Heart left ventricle (tissue), 16 donors: ENCODE results near the gene TSLP. TPM values are rescaled to one million over a fixed set of nuclear protein-coding genes. Genes with fewer than 3 reads are reported as not detected.

Experiments
- ATAC-seq, 4 donors: fragments of 200-7000 bp; cut with Tn5 transposase; one replicate each; pipeline ENCODE4 v1.9.1; 2020 to 2022; ENCODE audit warnings: moderate library complexity in 4 of 4, mild to moderate bottlenecking in 3 of 4, moderate number of reproducible peaks in 1 of 4
- DNase-seq, 5 donors: peaks; one replicate each; pipeline ENCODE4 v3.0.0-alpha.2; 2020
- H3K27ac ChIP-seq, 12 donors: fragments of 200-600 bp; sonication (generic) in 4 of 12; one replicate each; pipeline versions ENCODE4 v1.5.0 to v1.8.0; 2016 to 2022; ENCODE audit warnings: mild to moderate bottlenecking in 2 of 12
- H3K27me3 ChIP-seq, 9 donors: fragments of 200-600 bp; sonication (generic) in 2 of 9; one replicate each; pipeline versions ENCODE4 v1.5.1 to v1.8.0; 2016 to 2022; ENCODE audit warnings: mild to moderate bottlenecking in 3 of 9
- H3K36me3 ChIP-seq, 9 donors: fragments of 200-600 bp; sonication (generic) in 2 of 9; one replicate each; pipeline versions ENCODE4 v1.5.0 to v1.8.0; 2018 to 2022; ENCODE audit warnings: mild to moderate bottlenecking in 2 of 9
- H3K4me1 ChIP-seq, 12 donors: fragments of 200-600 bp; sonication (generic) in 4 of 12; one replicate each; pipeline versions ENCODE4 v1.5.0 to v1.8.0; 2016 to 2022; ENCODE audit warnings: mild to moderate bottlenecking in 3 of 12
- H3K4me3 ChIP-seq, 12 donors: fragments of 200-600 bp; sonication (generic) in 4 of 12; one replicate each; pipeline versions ENCODE4 v1.5.0 to v1.8.0; 2017 to 2022; ENCODE audit warnings: mild to moderate bottlenecking in 9 of 12, moderate library complexity in 4 of 12
- H3K9me3 ChIP-seq, 12 donors: fragments of 200-600 bp; sonication (generic) in 4 of 12; one replicate each; pipeline versions ENCODE4 v1.5.0 to v1.8.0; 2016 to 2022; ENCODE audit warnings: mild to moderate bottlenecking in 1 of 12
- POLR2A ChIP-seq, 2 donors: fragments of 450-650 bp; IDR thresholded peaks; one replicate each; pipeline ENCODE4 v1.6.1; 2017; ENCODE audit warnings: antibody characterized with exemption in 2 of 2, mild to moderate bottlenecking in 2 of 2, moderate library complexity in 2 of 2
- WGBS, 4 donors: extraction: QIAGEN DNeasy Blood & Tissue Kit in 2 of 4; methylation state at CpG; one replicate each; pipeline versions ENCODE4 v1.1.5 to v1.1.7; 2013 to 2018; 5-methylcytosine and 5-hydroxymethylcytosine counted together
- intact Hi-C, 10 donors: fragments of 100-400 bp; cut with DNase I; formaldehyde crosslinking; loops; one replicate each; pipeline versions ENCODE4 v1.11.1 to v1.14.2; 2022
- polyA plus RNA-seq, 2 donors: library from polyadenylated mRNA; stranded (reverse); fragments of 200-250 nt; gene quantifications; one replicate each; pipeline ENCODE4 v1.2.3, GENCODE V29; 2013
- total RNA-seq, 9 donors: library from RNA; depleted of rRNA in 2 of 9; stranded (reverse); fragments of >200 nt in 2 of 9; fragmentation: NEBNext Ultra II Directional in 3 of 9; extraction: Animal tissue kit (Norgen Biotek cat#: 25700) in 3 of 9; gene quantifications; one replicate each; pipeline versions ENCODE4 v1.1.0 to v1.2.4, GENCODE V29; 2016 to 2023
- TF ChIP-seq, protein P1 (sequence below), 12 donors: fragments of 200-600 bp; sonication (generic) in 4 of 12; IDR thresholded peaks; one replicate each; pipeline versions ENCODE4 v1.5.0 to v1.8.0; 2018 to 2022; ENCODE audit warnings: antibody characterized with exemption in 12 of 12, mild to moderate bottlenecking in 5 of 12
- donor health status: ischemic (EF 13 %, LVEDD 7.1; RV severe dilation, severe dysfunction).
- donor health status: healthy with polysubstance abuse.
- donor health status: DM: no; HTN: yes; CAD: no.
- donor health status: DM: no; HTN: no; CAD: no.
- donor health status: ischemic (EF 25% LVEDD 6.9; RV normal size, moderate dysfunction).
- donor health status: ischemic (EF 25% LVEDD 5.7; RV mildly dilated, moderate dysfunction).
- donor health status: healthy.
- donor health status: DM: yes; HTN: yes; CAD: no.
- donor health status: ischemic (EF 35%, LVEDD 5.7; RV mildly dilated, moderate dysfunction).
- donor health status: nonischemic (EF 11% LVEDD 7.7; RV severe dilation, severe dysfunction).
- donor health status: DM: yes; HTN: yes; CAD: no.
- donor health status: PGD.
- donor health status: ischemic (EF 29% LVEDD 5.4; RV normal size, mild dysfunction).
- donor health status: nonischemic (EF 23%, LVEDD 6.1; RV moderate dilation, normal function).

TSLP gene
- total and polyA plus RNA-seq, 11 donors: 1.3 to 8.7 (median 4.1) TPM

DNA sequence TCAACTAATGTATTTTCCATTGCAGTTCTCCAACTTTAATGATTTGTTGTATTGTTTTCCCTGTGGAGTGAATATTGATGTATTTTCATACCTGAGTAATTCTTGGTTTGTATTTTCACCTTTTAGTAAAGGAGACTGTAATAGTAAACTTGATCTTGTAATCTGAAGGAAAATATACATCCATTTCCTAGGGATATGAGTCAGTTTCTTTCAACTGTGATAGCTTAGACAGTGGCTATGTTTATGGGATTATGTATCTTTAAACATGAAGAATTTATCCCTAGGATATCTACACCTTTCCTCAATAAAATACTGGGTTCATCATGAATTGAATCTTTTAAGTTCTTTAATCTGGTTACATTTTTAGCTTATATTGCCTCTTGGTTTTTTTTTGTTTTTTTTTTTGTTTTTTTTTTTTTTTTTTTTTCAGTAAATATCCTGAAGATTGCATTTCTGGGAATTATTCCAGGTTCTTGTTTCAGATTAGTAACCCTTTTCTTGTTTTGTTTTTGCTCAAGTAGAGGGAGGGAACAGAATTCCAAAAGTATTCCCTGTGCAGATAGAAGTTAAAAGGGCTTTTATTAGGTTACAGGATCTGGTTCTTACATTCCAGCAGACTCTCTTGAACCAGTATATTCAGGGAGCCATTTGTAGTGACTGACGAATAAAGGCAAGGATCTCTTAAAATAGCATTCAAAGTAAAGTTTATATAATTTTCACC, 27.7 kb downstream of the TSLP start:
- H3K36me3 ChIP-seq: peaks cover 0 to 99% (median 84%) of the 10 kb centered on the region in 9 donors
- DNase-seq (no peak), ATAC-seq (no peak)
- intact Hi-C loops: loop anchor here in 4 of 10 donors (10.0 kb wide), 1 partner anchor 344 kb away; no protein-coding TSS in a partner anchor
- H3K9me3 ChIP-seq: no peaks in the 10 kb centered on the region
- 0 to 49% (median 25%) methylated on average over 1 of the region's 1 CpG for WGBS, 4 donors
- no peak overlapping the region for H3K27ac ChIP-seq
- no peaks in the 10 kb centered on the region for H3K27me3 ChIP-seq
- H3K4me1 ChIP-seq: peaks cover 0 to 9% (median 2%) of the 10 kb centered on the region in 12 donors
- no peak for TF ChIP-seq POLR2A (IDR thresholded peaks at IDR 0.05)
- TF ChIP-seq, protein P1, sequence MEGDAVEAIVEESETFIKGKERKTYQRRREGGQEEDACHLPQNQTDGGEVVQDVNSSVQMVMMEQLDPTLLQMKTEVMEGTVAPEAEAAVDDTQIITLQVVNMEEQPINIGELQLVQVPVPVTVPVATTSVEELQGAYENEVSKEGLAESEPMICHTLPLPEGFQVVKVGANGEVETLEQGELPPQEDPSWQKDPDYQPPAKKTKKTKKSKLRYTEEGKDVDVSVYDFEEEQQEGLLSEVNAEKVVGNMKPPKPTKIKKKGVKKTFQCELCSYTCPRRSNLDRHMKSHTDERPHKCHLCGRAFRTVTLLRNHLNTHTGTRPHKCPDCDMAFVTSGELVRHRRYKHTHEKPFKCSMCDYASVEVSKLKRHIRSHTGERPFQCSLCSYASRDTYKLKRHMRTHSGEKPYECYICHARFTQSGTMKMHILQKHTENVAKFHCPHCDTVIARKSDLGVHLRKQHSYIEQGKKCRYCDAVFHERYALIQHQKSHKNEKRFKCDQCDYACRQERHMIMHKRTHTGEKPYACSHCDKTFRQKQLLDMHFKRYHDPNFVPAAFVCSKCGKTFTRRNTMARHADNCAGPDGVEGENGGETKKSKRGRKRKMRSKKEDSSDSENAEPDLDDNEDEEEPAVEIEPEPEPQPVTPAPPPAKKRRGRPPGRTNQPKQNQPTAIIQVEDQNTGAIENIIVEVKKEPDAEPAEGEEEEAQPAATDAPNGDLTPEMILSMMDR (IDR thresholded peaks at IDR 0.05): no peak
- no peak overlapping the region for H3K4me3 ChIP-seq

DNA sequence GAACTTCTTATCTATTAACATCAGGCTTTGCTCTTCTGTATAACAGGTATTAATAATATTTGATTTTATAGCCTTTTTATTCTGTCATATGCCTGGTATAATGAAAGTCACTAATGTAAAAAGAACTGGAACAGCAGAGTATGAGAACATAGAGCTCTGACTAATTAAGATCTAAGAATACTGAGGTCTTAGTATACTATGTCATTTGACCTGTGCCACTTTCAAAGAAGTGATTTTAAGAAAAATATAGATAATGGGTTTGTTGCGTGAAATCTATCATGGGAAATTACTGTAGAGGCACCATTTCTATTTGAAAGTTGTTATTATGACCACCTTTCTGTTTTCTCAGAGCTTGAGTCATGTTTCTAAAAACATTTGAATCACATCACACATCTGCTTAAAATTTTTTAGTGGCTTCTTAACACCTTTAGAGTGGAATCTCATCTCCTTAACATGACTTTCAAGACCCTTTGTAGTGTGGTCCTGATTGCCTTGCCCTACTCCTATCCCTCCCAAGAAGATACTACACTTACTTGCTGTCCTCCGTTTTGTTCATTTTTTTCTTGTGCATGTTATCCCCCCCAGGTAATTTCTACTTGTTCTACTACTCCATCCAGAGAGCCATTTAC, 34.9 kb downstream of the TSLP start:
- DNase-seq: no peak
- TF ChIP-seq POLR2A (IDR thresholded peaks at IDR 0.05): no peak
- TF ChIP-seq, protein P1 (IDR thresholded peaks at IDR 0.05): no peak

DNA sequence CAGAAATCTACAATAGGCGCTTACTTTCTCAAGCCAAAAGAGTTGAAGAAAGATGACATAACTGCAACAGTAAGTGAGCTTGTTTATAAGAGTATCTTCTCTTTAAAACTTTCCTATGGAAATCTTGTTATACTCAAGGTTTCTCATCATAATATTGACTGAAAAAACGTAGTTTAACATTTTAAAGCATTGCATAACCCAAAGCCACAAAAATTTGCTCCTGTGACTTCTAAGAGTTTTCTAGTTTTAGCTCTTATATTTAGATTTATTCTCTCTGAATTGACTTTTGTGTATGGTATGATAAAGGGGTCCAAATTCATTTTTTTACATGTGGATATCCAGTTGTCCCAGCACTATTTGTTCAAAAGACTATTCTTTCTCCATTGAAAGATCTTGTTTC, 35.9 kb downstream of the TSLP start:
- ATAC-seq (no peak), DNase-seq (no peak)
- TF ChIP-seq, protein P1 (IDR thresholded peaks at IDR 0.05): no peak
- H3K4me3 ChIP-seq: no peak overlapping the region
- no peaks in the 10 kb centered on the region for H3K4me1 ChIP-seq
- H3K36me3 ChIP-seq: peaks cover 0 to 100% (median 98%) of the 10 kb centered on the region in 9 donors
- H3K27me3 ChIP-seq: no peaks in the 10 kb centered on the region
- intact Hi-C loops: no loop called here
- H3K9me3 ChIP-seq: no peaks in the 10 kb centered on the region
- H3K27ac ChIP-seq: no peak overlapping the region
- 90 to 96% (median 94%) methylated on average over 2 of the region's 2 CpGs for WGBS, 4 donors

More for the DNA sequence above, 34.9 kb downstream of the TSLP start:
- intact Hi-C loops: no loop called here
- 94 to 97% (median 96%) methylated on average over 2 of the region's 2 CpGs for WGBS, 4 donors
- no peak overlapping the region for H3K27ac ChIP-seq
- H3K36me3 ChIP-seq: peaks cover 0 to 100% (median 98%) of the 10 kb centered on the region in 9 donors
- no peak overlapping the region for H3K4me3 ChIP-seq
- no peaks in the 10 kb centered on the region for H3K4me1 ChIP-seq
- no peaks in the 10 kb centered on the region for H3K9me3 ChIP-seq
- ATAC-seq: no peak
- no peaks in the 10 kb centered on the region for H3K27me3 ChIP-seq

DNA sequence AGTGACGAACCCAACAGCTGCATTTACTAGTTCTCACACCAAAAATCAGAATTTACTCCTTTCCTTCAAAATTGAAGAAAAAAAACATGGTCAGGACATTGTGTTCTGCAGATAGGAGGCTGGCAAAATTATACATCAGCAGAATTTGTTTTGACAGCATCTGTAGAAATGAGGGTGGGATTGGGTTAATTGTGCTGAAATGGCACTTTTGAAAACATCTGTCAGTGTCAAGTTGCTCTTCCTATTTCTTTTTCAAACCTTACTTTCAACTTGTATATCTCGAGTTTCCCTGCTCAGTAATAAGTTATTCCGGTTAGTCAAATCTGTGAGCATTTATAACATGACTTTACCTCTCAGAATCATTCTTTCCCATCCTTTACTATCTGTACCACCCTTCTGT, 40.4 kb downstream of the TSLP start:
- TF ChIP-seq, protein P1 (IDR thresholded peaks at IDR 0.05): no peak
- no peaks in the 10 kb centered on the region for H3K9me3 ChIP-seq
- DNase-seq (no peak), ATAC-seq (no peak)
- no peak overlapping the region for H3K4me3 ChIP-seq
- no peak overlapping the region for H3K27ac ChIP-seq
- intact Hi-C loops: no loop called here
- no peaks in the 10 kb centered on the region for H3K27me3 ChIP-seq
- peaks cover 0 to 100% (median 74%) of the 10 kb centered on the region in 9 donors for H3K36me3 ChIP-seq
- 94 to 97% (median 96%) methylated on average over 3 of the region's 3 CpGs for WGBS, 4 donors
- peaks cover 0 to 15% (median 0%) of the 10 kb centered on the region in 12 donors for H3K4me1 ChIP-seq
